Panc1 (cell line): ENCODE data around the gene HOMER1.

Source experiments
- POLR2AphosphoS5 ChIP-seq: IDR thresholded peaks from 2 replicates; pipeline ENCODE4 v1.6.1; 2012; ENCODE audit warnings: mild to moderate bottlenecking, low read depth, low read length, moderate library complexity
- SIN3A ChIP-seq: IDR thresholded peaks from 2 replicates; pipeline ENCODE4 v1.6.1; 2012; ENCODE audit warnings: low read depth, mild to moderate bottlenecking, low read length, moderate library complexity, borderline replicate concordance; ENCODE audit not compliant: insufficient read depth
- TF ChIP-seq, protein P1 (sequence below): fragments of 450-650 bp; IDR thresholded peaks from 2 replicates; pipeline ENCODE4 v1.5.1; 2017; ENCODE audit warnings: mild to moderate bottlenecking

- TF ChIP-seq, protein P1, sequence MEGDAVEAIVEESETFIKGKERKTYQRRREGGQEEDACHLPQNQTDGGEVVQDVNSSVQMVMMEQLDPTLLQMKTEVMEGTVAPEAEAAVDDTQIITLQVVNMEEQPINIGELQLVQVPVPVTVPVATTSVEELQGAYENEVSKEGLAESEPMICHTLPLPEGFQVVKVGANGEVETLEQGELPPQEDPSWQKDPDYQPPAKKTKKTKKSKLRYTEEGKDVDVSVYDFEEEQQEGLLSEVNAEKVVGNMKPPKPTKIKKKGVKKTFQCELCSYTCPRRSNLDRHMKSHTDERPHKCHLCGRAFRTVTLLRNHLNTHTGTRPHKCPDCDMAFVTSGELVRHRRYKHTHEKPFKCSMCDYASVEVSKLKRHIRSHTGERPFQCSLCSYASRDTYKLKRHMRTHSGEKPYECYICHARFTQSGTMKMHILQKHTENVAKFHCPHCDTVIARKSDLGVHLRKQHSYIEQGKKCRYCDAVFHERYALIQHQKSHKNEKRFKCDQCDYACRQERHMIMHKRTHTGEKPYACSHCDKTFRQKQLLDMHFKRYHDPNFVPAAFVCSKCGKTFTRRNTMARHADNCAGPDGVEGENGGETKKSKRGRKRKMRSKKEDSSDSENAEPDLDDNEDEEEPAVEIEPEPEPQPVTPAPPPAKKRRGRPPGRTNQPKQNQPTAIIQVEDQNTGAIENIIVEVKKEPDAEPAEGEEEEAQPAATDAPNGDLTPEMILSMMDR: no peak
- TF ChIP-seq POLR2AphosphoS5 (no peak), SIN3A (no peak)
Observed at GRCh38 chr5:79552984-79553383, 39.0 kb upstream of the HOMER1 start.
